ENCODE data around the gene HDAC9.

The HDAC9 gene

DNA sequence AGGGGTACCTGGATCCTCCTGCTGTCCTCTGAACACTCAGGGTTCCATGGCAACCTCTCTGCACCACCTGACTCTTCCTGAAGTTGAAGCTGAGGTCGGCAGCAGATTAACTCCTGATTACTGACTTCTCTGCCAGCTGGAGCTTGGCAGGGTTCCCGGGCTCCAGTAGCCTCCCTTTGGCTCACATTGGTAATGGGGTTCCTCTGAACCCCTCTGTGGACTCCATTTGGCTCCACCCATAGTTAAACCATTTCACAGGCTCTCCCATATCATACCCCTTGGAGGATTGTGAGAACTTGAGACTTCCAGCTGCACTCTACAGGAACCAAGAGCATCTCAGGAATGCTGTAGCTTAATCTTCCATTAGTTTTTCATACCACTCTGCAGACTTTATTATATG lies 292.5 kb downstream of the HDAC9 start:
- no peak for DNase-seq (ENCODE audit: low read depth)

DNA sequence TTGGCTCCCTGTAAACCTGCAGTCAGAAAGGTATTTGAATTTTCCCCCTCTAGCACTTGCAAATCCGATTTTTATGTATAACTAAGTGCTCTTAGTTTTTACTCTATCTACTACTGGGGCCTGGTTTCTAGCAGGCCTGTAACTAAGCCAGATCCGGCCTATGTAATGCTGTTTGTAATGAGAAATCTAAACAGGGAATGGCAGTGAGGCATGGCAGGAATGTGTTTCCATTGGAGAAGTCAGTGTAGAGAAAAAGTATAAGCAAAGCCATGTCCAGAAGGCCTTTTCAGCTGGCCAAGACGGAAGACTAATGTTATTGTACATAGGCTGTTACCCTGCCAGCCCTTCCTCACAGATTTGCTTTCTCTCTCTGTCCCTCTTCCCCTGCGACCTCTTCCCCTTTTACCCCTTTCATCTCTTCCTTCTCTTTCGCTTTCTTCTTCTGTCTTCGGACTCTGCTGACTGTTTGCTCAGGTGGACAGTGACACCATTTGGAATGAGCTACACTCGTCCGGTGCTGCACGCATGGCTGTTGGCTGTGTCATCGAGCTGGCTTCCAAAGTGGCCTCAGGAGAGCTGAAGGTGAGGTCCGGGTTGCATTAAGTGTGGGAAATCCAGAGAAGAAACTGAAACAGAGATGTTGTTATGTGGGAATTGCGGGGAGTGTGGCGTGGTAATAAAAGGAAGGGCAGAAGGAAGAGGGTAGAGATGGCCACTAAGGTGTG lies 297.5 kb downstream of the HDAC9 start:
- DNase-seq (ENCODE audit: low read depth) = no peak

DNA sequence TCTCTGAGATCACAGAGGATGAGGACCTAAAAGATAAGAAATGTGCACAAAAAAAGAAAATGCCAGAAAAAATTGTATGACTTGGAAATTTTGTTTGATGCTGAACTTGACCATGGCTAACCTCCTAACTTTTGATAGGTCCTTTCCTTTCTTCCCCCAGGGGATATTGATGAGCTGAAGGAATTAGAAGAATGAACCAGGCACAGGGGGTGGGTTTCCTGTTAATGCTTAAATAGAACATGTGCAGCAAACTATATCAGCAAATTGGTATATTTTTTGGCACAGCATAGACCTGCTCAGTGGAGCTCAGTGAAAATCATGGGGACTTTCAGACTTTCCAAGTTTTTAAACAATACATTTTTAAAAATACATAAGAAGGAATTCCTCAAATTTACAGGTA lies 300.7 kb downstream of the HDAC9 start:
- DNase-seq (ENCODE audit: low read depth) = no peak

DNA sequence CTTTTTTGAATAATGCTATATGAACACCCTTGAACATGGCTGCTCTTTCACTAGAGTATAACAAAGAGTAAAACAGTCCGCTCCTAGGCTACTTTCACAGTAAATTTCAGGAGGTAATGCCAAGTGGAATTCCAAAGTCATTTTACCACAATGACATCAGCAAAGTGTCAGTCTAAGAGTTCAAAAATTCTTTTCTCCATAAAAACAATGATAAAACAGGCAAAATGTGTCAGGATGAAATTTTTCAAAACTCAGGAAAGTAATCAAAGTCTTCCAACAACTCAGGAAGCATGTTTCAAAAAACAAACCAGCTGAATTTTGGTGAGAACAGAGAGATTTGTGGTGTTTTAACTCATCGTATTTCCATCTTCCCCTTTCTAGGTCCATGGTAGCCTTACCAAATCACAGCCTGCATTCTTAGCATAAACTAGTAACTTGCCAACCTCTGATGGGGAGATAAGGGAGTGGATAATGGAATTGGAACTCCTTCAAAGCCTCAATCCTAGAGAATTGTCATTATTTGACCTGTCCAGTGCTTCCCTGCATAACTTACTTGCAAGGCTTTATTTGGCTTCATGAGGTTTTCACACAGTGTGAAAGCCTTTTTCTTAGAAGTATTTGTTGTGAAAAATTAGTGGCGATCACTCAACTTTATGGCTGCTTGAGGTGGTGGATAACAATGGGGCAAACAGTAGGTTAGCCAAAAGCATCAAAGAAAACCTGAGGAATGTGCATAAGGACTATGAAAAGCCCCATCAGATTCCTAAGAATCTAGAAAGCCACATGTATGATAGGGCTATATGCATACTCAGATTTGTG lies 302.7 kb downstream of the HDAC9 start:
- no peak for DNase-seq (ENCODE audit: low read depth)

DNA sequence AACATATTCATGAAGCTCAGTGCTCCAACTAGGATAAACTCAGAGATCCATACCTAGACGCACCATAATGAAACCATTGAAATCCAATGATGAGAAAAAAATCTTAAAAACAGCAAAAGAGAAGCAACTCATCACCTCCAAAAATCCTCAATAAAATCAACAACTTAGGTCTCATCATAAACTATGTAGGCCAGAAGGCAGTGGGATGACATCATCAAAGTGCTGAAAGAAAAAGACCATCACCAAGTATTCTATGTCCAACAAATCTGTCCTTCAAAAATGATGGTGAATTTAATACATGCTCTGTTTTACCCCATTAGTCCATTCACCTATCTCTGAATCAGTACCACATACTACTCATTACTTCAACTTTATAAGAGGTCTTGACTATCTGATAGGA lies 304.4 kb downstream of the HDAC9 start:
- no peak for DNase-seq (ENCODE audit: low read depth)

DNA sequence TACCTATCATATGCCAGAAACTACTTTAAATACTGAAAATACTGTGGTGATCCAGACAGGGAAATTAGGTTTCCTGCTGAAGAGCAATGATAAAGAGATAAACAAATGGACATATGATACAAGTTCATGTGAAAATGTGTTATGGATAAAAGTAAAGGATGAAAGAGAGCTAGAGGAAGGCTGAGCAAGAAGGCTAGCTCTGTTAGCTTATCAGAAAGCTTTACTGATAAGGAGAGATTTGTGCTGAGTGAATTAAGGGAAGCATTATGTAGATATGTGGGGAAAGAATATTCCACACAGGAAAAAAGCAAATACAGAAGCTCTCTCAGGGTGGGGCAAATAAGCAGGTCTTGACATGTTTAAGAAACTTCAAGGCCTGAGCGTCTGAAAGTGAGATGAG lies 308.4 kb downstream of the HDAC9 start:
- no peak for DNase-seq (ENCODE audit: low read depth)

DNA sequence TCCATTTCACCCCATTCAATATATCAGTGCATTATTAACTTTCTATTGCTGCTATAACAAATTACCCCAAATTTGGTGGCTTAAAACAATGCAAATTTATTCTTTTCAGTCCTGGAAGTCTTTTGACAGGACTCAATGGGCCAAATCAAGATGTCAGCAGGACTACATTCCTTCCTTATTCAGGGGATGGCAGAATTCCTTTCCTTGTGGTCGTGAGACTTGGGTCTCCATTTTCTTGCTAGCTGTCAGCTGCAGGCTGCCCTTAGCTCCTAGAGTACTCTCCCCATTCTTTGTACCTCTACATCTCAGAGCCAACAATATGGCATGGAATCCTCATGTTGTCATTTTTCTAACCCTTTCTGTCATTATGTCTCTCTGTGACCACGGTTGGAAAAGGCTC lies 310.6 kb downstream of the HDAC9 start:
- DNase-seq (ENCODE audit: low read depth) = no peak

DNA sequence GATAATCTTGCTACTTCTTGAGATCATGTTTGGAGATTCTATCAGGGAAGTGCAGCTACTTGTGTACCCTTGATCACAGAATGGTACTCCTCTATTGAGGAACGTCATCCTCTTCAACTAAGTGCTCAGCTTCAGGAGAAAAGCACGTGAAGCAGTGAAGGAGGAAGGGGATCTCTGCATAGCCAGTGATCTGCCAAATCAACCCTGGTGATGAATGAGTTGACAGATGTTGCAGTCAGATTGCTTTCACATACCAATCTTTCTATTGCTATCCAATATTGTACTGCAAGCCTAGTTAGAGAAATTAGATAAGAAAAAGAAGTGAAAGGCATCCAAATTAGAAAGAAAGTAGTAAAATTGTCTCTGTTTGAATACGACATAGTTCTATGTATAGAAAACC lies 312.5 kb downstream of the HDAC9 start:
- DNase-seq (ENCODE audit: low read depth) = no peak

DNA sequence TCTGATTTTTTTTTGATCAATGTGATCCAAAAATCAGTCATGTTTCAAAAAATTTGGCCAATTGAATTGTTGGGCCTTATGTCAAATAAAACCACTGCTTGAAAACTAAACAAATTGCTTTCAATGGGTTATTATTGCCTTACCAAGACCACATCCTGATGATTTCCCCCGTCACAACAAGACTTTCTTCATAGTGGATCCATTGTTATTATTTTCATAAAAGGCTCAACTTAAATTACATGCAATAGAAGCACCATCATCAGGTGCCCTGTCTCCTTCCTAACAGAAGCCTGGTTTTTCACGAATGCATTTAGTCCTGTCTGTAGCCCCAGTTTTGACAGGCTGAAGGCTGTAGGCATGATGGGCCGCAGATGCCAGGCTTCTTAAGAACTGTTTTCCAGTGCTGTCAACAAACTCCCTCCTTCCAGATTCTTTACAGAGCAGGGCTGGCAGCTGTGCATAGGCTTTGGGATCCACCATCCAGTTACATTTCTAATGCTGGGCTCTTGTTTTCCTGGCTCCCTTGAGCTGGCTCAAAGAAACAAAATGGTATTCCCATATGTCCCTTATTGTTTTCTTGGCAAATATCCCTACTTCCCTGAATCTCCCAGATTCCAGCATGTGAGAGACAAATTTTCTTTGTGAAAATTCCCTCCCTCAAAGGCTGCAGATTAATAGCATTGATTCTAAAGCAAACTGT lies 319.9 kb downstream of the HDAC9 start:
- no peak for DNase-seq (ENCODE audit: low read depth)

DNA sequence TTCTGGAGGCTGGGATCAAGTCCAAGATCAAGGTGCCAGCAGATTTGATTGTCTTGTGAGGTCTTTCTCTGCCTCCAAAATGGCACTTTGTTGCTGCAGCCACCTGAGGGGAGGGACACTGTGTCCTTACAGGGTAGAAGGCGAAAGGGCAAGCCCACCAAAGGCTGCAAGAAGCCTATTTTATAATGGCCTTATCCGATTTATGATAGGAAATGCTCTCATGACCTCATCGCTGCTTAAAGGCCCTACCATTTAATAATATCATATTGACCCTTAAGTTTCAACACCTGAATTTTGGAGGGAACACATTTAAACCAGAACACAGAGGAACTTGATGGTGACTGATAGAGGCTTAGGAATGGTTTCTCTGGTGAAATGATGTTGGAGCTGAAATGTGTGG lies 325.4 kb downstream of the HDAC9 start:
- DNase-seq (ENCODE audit: low read depth) = no peak

DNA sequence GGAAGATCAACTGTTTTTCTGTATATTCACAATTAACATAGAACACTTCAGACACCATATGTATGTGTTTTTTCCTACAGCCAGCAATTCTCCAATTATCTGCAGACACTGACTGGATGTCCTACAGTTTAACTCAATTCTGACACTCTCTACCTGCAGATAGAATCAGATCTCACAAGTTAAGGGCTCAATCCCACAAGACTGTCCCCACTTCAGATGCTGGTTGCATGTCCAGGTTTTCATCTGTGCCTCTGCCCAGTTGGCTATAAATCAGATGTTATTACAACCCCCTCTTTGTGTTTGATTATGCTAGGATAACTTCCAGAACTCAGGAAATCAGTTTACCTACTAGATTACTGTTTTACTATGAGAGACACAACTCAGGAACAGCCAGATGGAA lies 326.0 kb downstream of the HDAC9 start:
- no peak for DNase-seq (ENCODE audit: low read depth)

DNA sequence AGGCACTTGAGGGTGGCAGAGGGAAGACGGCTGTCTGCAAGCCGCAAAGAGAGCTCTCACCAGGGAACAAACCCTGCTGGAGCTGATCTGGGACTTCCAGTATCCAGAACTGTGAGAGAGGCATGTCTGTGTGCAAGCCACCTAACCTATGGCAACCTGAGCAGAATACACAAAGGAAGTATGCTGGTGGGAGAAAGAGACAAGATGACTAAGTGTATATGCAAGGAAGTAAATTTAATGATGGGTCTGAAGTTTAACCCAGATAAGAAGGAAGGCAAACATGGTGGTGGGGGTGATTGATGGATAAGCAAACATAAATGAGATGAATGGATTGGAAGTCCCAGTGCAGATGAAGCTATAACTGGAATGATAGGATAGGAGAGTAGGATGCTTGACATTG lies 328.6 kb downstream of the HDAC9 start:
- no peak for DNase-seq (ENCODE audit: low read depth)

DNA sequence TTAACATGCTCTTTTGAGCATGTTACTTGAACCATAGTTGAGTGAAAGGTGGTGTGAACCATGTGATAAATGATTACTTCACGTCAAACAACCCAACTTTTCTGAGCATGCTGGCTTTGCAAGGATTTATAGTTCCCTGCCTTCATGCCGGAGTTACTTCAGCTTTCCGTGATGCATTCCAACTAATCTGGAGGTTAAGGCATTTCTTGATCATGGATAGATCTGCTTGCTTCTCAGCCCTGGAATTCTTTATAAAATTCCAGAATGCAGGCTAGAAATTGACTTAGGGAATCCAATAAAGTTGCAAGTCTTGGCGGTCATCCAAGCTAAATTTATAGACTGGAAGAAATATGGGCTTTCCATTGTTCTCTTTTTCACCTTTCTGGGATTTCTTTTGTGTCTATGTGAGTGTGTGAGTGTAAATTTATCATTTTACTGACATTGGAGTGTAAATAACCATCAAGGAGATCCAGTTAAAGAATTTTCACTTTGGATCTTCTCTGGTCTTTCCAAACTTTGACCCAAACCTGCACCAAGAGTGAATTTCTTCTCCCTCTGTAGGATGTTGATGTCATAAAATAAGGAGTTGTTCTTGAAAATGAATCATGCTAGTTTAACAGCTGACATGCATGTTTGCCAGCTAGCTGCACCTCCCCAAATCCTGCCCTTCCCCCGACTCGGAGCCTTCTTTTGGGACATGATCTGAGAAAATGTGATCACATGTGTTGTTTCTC lies 332.9 kb downstream of the HDAC9 start:
- DNase-seq (ENCODE audit: low read depth) = no peak

DNA sequence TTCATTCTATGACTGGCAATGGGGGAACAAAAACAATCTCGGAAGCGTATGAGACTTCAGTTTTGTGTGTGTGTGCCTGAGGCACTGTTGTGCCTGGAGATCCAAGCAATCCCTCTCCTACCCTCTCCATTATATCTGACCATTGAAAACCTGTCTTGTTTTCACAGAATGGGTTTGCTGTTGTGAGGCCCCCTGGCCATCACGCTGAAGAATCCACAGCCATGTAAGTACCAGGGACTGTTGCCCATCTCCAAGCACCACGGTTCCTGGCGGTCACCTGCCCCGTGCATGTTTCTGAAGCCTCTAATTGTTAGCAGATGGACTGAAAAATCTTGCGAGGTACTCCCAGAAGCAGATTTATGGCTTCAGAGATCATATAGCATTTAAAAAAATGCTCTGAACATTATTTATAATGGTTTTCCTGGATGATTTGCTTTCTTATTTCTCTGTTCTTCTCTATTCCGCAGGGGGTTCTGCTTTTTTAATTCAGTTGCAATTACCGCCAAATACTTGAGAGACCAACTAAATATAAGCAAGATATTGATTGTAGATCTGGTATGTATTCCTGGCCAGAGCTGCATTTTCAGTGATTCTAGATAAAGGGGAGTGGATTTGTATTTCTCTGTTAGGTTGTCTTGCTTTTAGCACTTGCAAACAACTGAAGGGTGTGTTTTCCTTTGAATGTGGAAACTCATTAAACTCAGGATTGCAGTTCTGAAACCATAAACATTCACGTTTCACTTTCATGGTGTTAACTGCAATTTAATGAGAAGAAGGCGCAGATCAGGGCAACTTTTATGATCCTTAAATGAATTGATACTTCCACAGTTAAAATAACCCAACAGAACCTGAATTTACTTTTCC lies 333.7 kb downstream of the HDAC9 start:
- no peak for DNase-seq (ENCODE audit: low read depth)

DNA sequence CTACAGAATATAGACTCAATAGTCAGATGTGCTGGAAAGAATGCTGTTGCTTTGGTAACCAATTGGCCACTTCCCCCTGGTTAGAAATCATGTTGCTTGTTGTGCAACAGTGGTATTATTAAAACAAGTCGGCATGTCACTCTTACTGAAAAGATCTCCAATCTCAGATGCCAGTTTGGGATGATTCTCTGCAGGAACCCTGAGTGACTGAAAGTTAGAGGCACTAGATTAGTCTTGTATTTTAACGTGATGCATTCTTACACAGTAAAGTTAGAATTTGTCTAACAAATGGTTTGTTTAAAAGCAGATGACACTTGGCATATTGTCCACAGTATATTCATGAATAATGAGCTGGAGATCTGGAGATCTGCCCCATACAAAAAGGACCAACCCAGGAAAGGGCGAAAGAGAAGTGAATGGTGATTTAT lies 334.3 kb downstream of the HDAC9 start:
- peak; percentile 43 for DNase-seq (ENCODE audit: low read depth)

DNA sequence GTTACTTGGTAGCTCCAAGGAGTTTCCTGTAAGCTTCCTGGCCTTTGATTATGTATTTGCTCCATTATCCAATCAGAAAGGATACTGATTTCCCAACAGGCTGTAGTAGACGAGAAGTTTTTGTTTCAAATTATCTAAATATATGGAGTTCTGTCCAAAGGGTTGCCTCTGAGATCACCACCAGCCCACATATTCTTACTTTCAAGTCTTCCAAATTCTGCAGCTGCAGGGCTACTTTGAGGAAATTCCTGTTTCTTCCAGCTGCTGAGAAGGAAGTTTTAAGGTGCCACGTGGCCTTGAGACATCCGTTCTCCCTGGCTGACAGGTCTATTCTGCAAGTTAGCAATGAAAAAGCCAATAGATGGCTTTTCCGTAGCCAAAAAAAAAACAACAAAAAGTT lies 335.9 kb downstream of the HDAC9 start:
- DNase-seq (ENCODE audit: low read depth) = no peak

DNA sequence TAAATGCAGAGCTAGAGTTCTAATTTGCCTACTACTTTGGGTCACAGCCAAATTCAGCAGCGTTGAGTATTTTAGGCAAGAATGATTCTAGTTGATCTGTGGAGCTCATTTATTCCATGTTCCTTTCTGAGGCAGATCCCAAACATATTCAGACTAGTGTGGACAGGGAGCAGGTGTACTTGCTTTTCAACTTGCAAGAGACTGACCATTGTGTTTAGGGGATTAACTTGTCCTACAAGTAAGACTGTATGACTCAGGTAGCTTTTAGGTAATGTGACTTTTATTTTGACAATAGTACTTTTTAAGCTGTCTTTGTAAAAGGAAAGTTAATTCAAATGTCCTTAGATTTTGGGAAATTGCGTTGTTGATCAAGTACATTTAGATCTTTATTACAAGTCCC lies 336.4 kb downstream of the HDAC9 start:
- DNase-seq (ENCODE audit: low read depth) = no peak

DNA sequence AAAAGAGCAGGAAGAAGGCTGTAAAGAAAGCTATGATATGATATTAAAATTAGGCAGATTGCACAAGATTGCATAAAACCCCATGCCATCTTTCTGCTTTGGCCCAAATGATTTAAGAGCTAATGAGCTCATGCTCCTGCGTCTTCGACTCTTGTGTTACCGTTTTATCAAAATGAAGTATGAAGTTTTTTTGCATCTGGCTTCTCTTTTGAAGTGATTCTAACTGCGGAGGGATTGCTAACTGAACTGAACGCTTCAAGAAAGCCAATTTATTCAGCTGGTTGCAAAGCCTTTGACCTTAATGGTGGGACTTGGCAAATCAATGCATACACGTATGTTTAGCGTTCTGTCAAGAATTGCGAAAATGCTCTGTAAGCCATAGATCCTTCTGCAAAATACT lies 339.0 kb downstream of the HDAC9 start:
- DNase-seq (ENCODE audit: low read depth) = no peak

DNA sequence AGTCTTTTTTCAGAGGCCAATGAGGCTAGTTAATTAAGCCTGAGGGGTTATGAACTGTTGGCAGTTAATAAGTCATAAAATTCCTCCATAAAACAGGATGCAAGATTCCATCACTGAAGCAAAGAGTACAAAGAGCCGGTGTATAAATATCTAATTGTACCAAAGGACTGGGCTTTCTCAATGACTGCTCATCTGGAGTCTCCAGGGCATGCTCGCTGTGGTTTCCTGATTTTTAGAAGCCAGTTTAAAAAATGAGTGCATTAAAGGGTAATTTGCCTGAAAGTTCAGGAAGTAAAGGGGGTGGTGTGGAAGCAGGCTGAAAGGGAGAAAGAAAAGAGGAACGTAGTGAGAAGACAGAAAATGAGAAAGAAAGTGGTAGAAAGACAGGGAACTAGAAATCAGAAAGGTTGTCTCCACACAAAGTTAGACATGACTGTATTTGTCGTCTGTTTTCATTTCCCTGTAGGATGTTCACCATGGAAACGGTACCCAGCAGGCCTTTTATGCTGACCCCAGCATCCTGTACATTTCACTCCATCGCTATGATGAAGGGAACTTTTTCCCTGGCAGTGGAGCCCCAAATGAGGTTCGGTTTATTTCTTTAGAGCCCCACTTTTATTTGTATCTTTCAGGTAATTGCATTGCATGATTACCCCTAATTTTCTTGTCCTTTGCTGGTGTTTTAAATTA lies 339.6 kb downstream of the HDAC9 start:
- no peak for DNase-seq (ENCODE audit: low read depth)

DNA sequence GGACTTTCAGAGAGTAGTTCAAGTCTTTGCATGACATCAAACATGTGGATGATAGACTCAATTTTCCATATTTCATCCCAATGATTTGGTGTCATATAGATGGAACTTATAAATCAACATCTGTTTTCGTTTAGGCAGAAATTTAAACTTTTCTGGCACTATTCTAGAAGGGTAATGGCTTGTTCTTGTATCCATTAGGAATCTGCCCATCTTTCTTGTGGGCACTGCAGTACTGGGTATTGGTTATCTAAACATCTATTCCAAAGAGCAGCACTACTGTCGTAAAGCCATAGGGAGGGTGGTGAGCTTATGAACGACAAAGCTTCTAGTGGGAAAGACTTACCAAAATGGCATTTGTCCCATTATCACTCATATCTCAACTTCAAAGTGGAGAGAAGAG lies 348.4 kb downstream of the HDAC9 start:
- no peak for DNase-seq (ENCODE audit: low read depth)

DNA sequence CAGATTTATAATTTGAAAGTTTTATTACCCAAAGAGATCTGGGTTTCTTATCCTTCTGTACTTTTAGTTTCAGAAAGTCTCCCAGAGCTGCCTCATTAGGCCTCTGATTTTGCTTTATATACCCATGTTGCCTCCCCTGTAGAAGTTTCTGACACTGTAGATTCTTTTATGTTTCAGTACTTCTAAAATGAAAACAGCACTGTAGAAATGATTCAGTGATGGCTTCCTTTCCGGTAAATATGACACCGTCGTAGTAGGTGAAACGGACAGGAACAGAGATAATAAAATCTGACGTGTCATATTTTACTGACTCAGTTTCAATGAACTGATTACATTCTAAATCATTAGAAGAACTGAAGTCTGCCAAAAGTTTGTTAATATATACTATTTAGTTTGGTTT lies 349.2 kb downstream of the HDAC9 start:
- no peak for DNase-seq (ENCODE audit: low read depth)
